A549 (cell line): ENCODE data around the gene PTPN13.

Experiments used
- POLR2A ChIP-seq: IDR thresholded peaks from 2 replicates; pipeline ENCODE4 v1.6.1; 2012; ENCODE audit warnings: mild to moderate bottlenecking, low read length
- RFX5 ChIP-seq: fragments of 450-650 bp; IDR thresholded peaks from 2 replicates; pipeline ENCODE4 v1.7.1; 2014; ENCODE audit warnings: antibody characterized with exemption, mild to moderate bottlenecking, moderate library complexity
- RNF2 ChIP-seq: fragments of 200-600 bp; sonication (generic); IDR thresholded peaks from 2 replicates; pipeline ENCODE4 v1.6.1; 2016; ENCODE audit warnings: low read depth, mild to moderate bottlenecking, antibody characterized with exemption, moderate library complexity, borderline replicate concordance
- TF ChIP-seq, protein P1 (sequence below): fragments of >200 bp; sonication (Bioruptor Twin); formaldehyde crosslinking; IDR thresholded peaks from 3 replicates; pipeline ENCODE4 v1.5.1; 2016
- TF ChIP-seq, protein P2 (sequence below): fragments of 200-600 bp; sonication (generic); IDR thresholded peaks from 2 replicates; pipeline ENCODE4 v1.6.1; 2016; ENCODE audit warnings: antibody characterized with exemption, mild to moderate bottlenecking, moderate library complexity

DNA sequence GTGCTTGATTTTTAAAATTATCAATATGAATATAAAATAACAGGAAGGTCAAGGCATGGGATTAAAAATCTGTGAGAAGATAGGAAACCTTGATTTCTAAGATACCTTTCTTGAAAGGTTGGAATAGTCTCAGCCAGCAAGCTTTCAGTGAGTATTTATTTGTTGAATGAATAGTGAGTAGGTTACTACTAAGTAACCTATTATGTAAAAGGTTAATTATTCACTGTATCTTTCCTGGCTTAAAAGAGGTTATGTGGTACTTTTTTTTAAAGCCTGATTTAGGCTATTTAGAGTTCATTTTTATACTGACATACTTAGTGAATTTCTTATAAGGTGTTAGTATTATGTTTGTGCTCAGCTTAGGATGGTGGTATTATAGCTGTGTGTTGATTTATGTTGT is 123.5 kb downstream of the PTPN13 start:
- TF ChIP-seq, protein P1, sequence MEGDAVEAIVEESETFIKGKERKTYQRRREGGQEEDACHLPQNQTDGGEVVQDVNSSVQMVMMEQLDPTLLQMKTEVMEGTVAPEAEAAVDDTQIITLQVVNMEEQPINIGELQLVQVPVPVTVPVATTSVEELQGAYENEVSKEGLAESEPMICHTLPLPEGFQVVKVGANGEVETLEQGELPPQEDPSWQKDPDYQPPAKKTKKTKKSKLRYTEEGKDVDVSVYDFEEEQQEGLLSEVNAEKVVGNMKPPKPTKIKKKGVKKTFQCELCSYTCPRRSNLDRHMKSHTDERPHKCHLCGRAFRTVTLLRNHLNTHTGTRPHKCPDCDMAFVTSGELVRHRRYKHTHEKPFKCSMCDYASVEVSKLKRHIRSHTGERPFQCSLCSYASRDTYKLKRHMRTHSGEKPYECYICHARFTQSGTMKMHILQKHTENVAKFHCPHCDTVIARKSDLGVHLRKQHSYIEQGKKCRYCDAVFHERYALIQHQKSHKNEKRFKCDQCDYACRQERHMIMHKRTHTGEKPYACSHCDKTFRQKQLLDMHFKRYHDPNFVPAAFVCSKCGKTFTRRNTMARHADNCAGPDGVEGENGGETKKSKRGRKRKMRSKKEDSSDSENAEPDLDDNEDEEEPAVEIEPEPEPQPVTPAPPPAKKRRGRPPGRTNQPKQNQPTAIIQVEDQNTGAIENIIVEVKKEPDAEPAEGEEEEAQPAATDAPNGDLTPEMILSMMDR, result no peak
- TF ChIP-seq POLR2A (no peak), RFX5 (no peak), RNF2 (no peak)
- TF ChIP-seq, protein P2, sequence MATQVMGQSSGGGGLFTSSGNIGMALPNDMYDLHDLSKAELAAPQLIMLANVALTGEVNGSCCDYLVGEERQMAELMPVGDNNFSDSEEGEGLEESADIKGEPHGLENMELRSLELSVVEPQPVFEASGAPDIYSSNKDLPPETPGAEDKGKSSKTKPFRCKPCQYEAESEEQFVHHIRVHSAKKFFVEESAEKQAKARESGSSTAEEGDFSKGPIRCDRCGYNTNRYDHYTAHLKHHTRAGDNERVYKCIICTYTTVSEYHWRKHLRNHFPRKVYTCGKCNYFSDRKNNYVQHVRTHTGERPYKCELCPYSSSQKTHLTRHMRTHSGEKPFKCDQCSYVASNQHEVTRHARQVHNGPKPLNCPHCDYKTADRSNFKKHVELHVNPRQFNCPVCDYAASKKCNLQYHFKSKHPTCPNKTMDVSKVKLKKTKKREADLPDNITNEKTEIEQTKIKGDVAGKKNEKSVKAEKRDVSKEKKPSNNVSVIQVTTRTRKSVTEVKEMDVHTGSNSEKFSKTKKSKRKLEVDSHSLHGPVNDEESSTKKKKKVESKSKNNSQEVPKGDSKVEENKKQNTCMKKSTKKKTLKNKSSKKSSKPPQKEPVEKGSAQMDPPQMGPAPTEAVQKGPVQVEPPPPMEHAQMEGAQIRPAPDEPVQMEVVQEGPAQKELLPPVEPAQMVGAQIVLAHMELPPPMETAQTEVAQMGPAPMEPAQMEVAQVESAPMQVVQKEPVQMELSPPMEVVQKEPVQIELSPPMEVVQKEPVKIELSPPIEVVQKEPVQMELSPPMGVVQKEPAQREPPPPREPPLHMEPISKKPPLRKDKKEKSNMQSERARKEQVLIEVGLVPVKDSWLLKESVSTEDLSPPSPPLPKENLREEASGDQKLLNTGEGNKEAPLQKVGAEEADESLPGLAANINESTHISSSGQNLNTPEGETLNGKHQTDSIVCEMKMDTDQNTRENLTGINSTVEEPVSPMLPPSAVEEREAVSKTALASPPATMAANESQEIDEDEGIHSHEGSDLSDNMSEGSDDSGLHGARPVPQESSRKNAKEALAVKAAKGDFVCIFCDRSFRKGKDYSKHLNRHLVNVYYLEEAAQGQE, result no peak
